H9 (cell line): ENCODE measurements around the gene MTCL1. TPM values are rescaled to one million over a fixed set of nuclear protein-coding genes. Genes with fewer than 3 reads are reported as not detected.

Experiments
- DNase-seq: peaks from one replicate; pipeline ENCODE4 v3.0.0-alpha.2; 2017
- H2AFZ ChIP-seq: one replicate; pipeline ENCODE4 v1.6.1; 2013; ENCODE audit warnings: mild to moderate bottlenecking, low read length, control low read depth, moderate library complexity
- H2AK5ac ChIP-seq: 2 replicates; pipeline ENCODE4 v1.6.1; 2013; ENCODE audit warnings: low read length, control low read depth, mixed read lengths; ENCODE audit not compliant: insufficient read length
- H2BK120ac ChIP-seq: one replicate; pipeline ENCODE4 v1.6.1; 2013; ENCODE audit warnings: low read depth, mild to moderate bottlenecking, low read length, control low read depth, inconsistent platforms; ENCODE audit not compliant: poor library complexity, severe bottlenecking
- H2BK12ac ChIP-seq: 2 replicates; pipeline ENCODE4 v1.6.1; 2013; ENCODE audit warnings: low read length, control low read depth, mixed read lengths, low read depth; ENCODE audit not compliant: insufficient read length
- H2BK15ac ChIP-seq: 2 replicates; pipeline ENCODE4 v1.6.1; 2013; ENCODE audit warnings: low read depth, low read length, control low read depth
- H2BK20ac ChIP-seq: one replicate; pipeline ENCODE4 v1.6.1; 2013; ENCODE audit warnings: low read depth, mild to moderate bottlenecking, low read length, control low read depth, inconsistent platforms; ENCODE audit not compliant: poor library complexity, severe bottlenecking
- H2BK5ac ChIP-seq: 2 replicates; pipeline ENCODE4 v1.6.1; 2013; ENCODE audit warnings: low read length, control low read depth, mixed read lengths; ENCODE audit not compliant: insufficient read length
- H3K14ac ChIP-seq: 2 replicates; pipeline ENCODE4 v1.6.1; 2013; ENCODE audit warnings: low read length, control low read depth; ENCODE audit not compliant: insufficient read depth
- H3K18ac ChIP-seq: 2 replicates; pipeline ENCODE4 v1.6.1; 2013; ENCODE audit warnings: low read depth, mild to moderate bottlenecking, mixed read lengths, low read length, control low read depth; ENCODE audit not compliant: insufficient read length
- H3K23ac ChIP-seq: 2 replicates; pipeline ENCODE4 v1.6.1; 2013; ENCODE audit warnings: low read length, control low read depth, mixed read lengths, low read depth; ENCODE audit not compliant: insufficient read length
- H3K23me2 ChIP-seq: 2 replicates; pipeline ENCODE4 v1.6.1; 2013; ENCODE audit warnings: low read depth, mild to moderate bottlenecking, mixed read lengths, low read length, control low read depth; ENCODE audit not compliant: insufficient read length, poor library complexity, severe bottlenecking
- H3K27ac ChIP-seq: 2 replicates; pipeline ENCODE4 v1.5.1; 2013; ENCODE audit warnings: low read length, control low read depth, mixed read lengths, low read depth; ENCODE audit not compliant: insufficient read length
- H3K27me3 ChIP-seq: 2 replicates; pipeline ENCODE4 v1.6.1; 2013; ENCODE audit warnings: low read length, control low read depth, inconsistent platforms; ENCODE audit not compliant: insufficient read depth
- H3K4ac ChIP-seq: 2 replicates; pipeline ENCODE4 v1.6.1; 2013; ENCODE audit warnings: low read depth, mild to moderate bottlenecking, control low read depth, inconsistent platforms, low read length, moderate library complexity
- H3K4me1 ChIP-seq: 2 replicates; pipeline ENCODE4 v1.6.1; 2013; ENCODE audit warnings: low read length, control low read depth, inconsistent platforms; ENCODE audit not compliant: insufficient read depth
- H3K4me2 ChIP-seq: 2 replicates; pipeline ENCODE4 v1.6.1; 2013; ENCODE audit warnings: low read length, control low read depth, mixed read lengths; ENCODE audit not compliant: insufficient read length, insufficient read depth
- H3K56ac ChIP-seq: 2 replicates; pipeline ENCODE4 v1.6.1; 2013; ENCODE audit warnings: low read depth, mild to moderate bottlenecking, mixed read lengths, low read length, control low read depth; ENCODE audit not compliant: insufficient read length
- H3K79me1 ChIP-seq: 2 replicates; pipeline ENCODE4 v1.6.1; 2013; ENCODE audit warnings: low read depth, mild to moderate bottlenecking, moderate library complexity, low read length, control low read depth, inconsistent platforms; ENCODE audit not compliant: insufficient read depth, poor library complexity, severe bottlenecking
- H3K79me2 ChIP-seq: 2 replicates; pipeline ENCODE4 v1.6.1; 2013; ENCODE audit warnings: low read length, control low read depth, inconsistent platforms; ENCODE audit not compliant: insufficient read depth
- H3K9ac ChIP-seq: 2 replicates; pipeline ENCODE4 v1.6.1; 2013; ENCODE audit warnings: low read length, control low read depth, mixed read lengths; ENCODE audit not compliant: insufficient read length; ENCODE audit errors: extremely low read depth
- H3K9me3 ChIP-seq: one replicate; pipeline ENCODE4 v1.6.1; 2013; ENCODE audit warnings: low read depth, low read length, inconsistent platforms; ENCODE audit not compliant: control insufficient read depth
- H3T11ph ChIP-seq: one replicate; pipeline ENCODE4 v1.6.1; 2013; ENCODE audit warnings: mild to moderate bottlenecking, low read length, control low read depth, inconsistent platforms
- H4K20me1 ChIP-seq: one replicate; pipeline ENCODE4 v1.6.1; 2013; ENCODE audit not compliant: control insufficient read depth, insufficient read length, insufficient read depth
- H4K5ac ChIP-seq: 2 replicates; pipeline ENCODE4 v1.6.1; 2013; ENCODE audit warnings: low read depth, mild to moderate bottlenecking, mixed read lengths, low read length, control low read depth; ENCODE audit not compliant: insufficient read length
- H4K8ac ChIP-seq: replicated peaks from 2 replicates; pipeline ENCODE4 v1.6.1; 2013; ENCODE audit warnings: low read length, control low read depth, mixed read lengths, low read depth; ENCODE audit not compliant: insufficient read length
- H4K91ac ChIP-seq: 2 replicates; pipeline ENCODE4 v1.6.1; 2013; ENCODE audit warnings: low read depth, mild to moderate bottlenecking, moderate library complexity, mixed read lengths, low read length, control low read depth; ENCODE audit not compliant: insufficient read length
- H3K27ac Mint-ChIP-seq, 3 experiments: 2 replicates in 2 of 3; 3 replicates in 1 of 3; pipeline ENCODE4 v1.8.0; 2020 to 2021; ENCODE audit warnings: mixed read lengths in 3 of 3, mild to moderate bottlenecking in 1 of 3, moderate library complexity in 1 of 3
- H3K27me3 Mint-ChIP-seq: 2 replicates; pipeline ENCODE4 v1.8.0; 2021; ENCODE audit warnings: low read depth, mild to moderate bottlenecking, moderate library complexity, mixed read lengths
- H3K36me3 Mint-ChIP-seq, 3 experiments: 2 replicates in 2 of 3; 3 replicates in 1 of 3; pipeline ENCODE4 v1.8.0; 2020 to 2021; ENCODE audit warnings: low read depth in 3 of 3, mixed read lengths in 3 of 3; ENCODE audit not compliant: insufficient read depth in 1 of 3
- H3K4me1 Mint-ChIP-seq, 2 experiments: 2 replicates each; pipeline ENCODE4 v1.8.0; 2020; ENCODE audit warnings: mixed read lengths in 2 of 2
- H3K4me3 Mint-ChIP-seq, 2 experiments: 2 replicates in 1 of 2; 3 replicates in 1 of 2; pipeline ENCODE4 v1.8.0; 2020 to 2021; ENCODE audit warnings: mild to moderate bottlenecking in 2 of 2, mixed read lengths in 2 of 2, moderate library complexity in 1 of 2
- H3K9me3 Mint-ChIP-seq, 2 experiments: 2 replicates in 1 of 2; 3 replicates in 1 of 2; pipeline ENCODE4 v1.8.0; 2020; ENCODE audit warnings: mild to moderate bottlenecking in 2 of 2, mixed read lengths in 2 of 2, moderate library complexity in 1 of 2
- CTCF ChIP-seq: fragments of 200-600 bp; sonication (generic); conservative IDR thresholded peaks from 3 replicates; pipeline ENCODE4 v1.8.0; 2021; ENCODE audit warnings: antibody characterized with exemption, mild to moderate bottlenecking
- whole genome bisulfite sequencing: extraction: QIAGEN DNeasy Blood & Tissue Kit; methylation state at CpG from one replicate; pipeline ENCODE4 v1.1.7; 2013; ENCODE audit warnings: missing lambda C conversion rate, low lambda C conversion rate, mixed read lengths; ENCODE audit not compliant: insufficient read length; ENCODE audit errors: extremely low coverage; 5-methylcytosine and 5-hydroxymethylcytosine counted together
- total RNA-seq: library from RNA; stranded (reverse); gene quantifications from 2 replicates; pipeline ENCODE4 v1.2.1, GENCODE V29; 2021

MTCL1 gene
- total RNA-seq, 1 experiment from 2014 or later = 50.7 TPM

GRCh38 chr18:8858888-8859511, 153.6 kb downstream of the MTCL1 start:
- no peak overlapping the region for H2AFZ ChIP-seq
- no peak overlapping the region for H2BK5ac ChIP-seq
- Mint-ChIP-seq H3K9me3 (no peaks in the 10 kb centered on the region), H3K4me3 (no peak overlapping the region), H3K36me3 (no peaks in the 10 kb centered on the region), H3K27me3 (no peaks in the 10 kb centered on the region; the same call in 1 of the 2 replicates), H3K27ac (no peak overlapping the region), H3K4me1 (peaks cover 7 to 11% of the 10 kb centered on the region in 2 experiments)
- no peak overlapping the region for H4K91ac ChIP-seq
- no peak overlapping the region for H4K5ac ChIP-seq
- no peak overlapping the region for H2BK12ac ChIP-seq
- WGBS = no CpG with 5 or more reads among the region's 1 CpG
- no peak overlapping the region for H3K9ac ChIP-seq
- H4K8ac ChIP-seq = no peak overlapping the region
- no peak overlapping the region for H2BK15ac ChIP-seq
- peaks cover 4% of the 10 kb centered on the region for H3K4me1 ChIP-seq
- no peaks in the 10 kb centered on the region for H4K20me1 ChIP-seq
- H3K79me2 ChIP-seq = no peaks in the 10 kb centered on the region
- no peak overlapping the region for H2BK20ac ChIP-seq
- TF ChIP-seq CTCF = no peak
- no peak overlapping the region for H3K56ac ChIP-seq
- H3K27me3 ChIP-seq = no peaks in the 10 kb centered on the region
- H3K4ac ChIP-seq = no peak overlapping the region
- H3K18ac ChIP-seq = no peak overlapping the region
- H3K4me2 ChIP-seq = no peak overlapping the region
- no peak overlapping the region for H2BK120ac ChIP-seq
- H3K27ac ChIP-seq = no peak overlapping the region
- H2AK5ac ChIP-seq = no peak overlapping the region
- H3K79me1 ChIP-seq = no peaks in the 10 kb centered on the region
- no peak overlapping the region for H3K14ac ChIP-seq
- H3T11ph ChIP-seq = no peak overlapping the region
- H3K23me2 ChIP-seq = no peaks in the 10 kb centered on the region
- H3K23ac ChIP-seq = no peak overlapping the region
- no peaks in the 10 kb centered on the region for H3K9me3 ChIP-seq
- DNase-seq = no peak
